ENCODE data around the gene NPBWR2.

- TF ChIP-seq CTCF (IDR thresholded peaks at IDR 0.05) (no peak), POLR2A (IDR thresholded peaks at IDR 0.05) (no peak), EP300 (IDR thresholded peaks at IDR 0.05) (no peak)
Observed at GRCh38 chr20:64143018-64143801, 35.8 kb upstream of the NPBWR2 start.
